GM21737 (cell line): ENCODE measurements around the gene ACTL7A.
"Not testable (repeated sequence)": the region's sequence is repeated elsewhere in the genome, so short reads cannot be mapped to it uniquely, and the experiment has no call there.

ENCODE experiments used
- ATAC-seq: cut with Tn5 transposase; IDR thresholded peaks from one replicate; pipeline ENCODE4 v1.9.1; 2021; ENCODE audit warnings: mild to moderate bottlenecking, moderate library complexity; ENCODE audit not compliant: unreplicated experiment

Gene ACTL7A

GRCh38 chr9:108874058-108874788 is 12.2 kb downstream of the ACTL7A start:
- no peak for ATAC-seq

GRCh38 chr9:108876425-108876824 is 14.4 kb downstream of the ACTL7A start:
- ATAC-seq: no peak

DNA sequence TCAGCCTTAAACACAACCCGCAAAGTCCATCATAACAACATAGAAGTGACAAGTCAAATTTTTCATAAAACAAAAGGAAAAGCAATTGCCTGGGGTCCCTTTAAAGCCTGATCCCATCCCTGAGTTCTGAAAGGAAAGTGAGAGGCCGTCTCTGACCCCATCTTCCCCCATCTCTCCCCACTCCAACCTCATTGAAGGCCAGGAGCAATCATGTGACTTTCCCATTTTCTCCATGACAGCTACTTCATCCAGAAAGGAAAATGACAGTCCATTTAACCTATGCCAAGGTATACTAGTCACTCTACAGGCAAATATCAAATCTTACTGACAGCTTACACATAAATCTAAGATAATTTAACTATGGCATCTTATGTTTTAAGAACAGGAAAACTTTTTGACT is 15.5 kb downstream of the ACTL7A start:
- no peak for ATAC-seq

GRCh38 chr9:108880738-108881316 is 18.8 kb downstream of the ACTL7A start:
- no peak for ATAC-seq

DNA sequence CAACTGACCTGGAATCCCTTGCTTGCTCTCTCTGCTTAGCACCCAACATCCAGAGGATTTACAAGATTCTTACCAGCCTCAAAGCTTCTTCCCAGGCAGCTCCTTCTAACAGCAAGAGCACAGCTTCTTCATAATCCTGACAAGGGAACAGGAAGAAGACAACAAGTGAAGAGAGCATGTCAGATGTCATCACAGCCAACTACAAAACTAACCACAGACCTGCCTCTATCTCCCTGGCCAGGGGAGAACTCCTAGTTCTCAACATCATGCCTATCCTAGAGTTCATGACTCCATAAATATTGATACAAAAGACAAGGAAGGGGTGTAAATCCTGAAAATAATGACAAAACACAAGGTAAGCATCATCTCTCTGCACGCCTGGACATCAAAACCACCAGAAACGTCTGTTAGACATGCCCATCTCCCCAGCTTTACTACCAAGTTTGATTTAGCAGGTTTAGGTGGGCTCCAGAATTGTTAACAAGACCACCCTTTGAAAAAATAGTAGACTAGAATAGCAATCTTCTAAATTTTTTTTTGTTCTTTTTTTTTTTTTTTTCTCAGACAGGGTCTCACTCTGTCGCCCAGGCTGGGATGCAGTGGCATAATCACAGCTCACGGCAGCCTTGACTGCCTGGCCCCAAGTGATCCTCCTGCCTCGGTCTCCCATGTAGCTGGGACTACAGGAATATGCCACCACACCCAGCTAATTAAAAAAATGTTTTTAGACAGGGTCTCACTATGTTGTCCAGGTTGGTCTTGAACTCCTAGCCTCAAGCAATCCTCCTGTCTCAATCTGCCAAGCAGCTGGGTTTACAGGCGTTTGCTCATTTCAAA is 20.2 kb downstream of the ACTL7A start:
- no peak for ATAC-seq

GRCh38 chr9:108883085-108883484 is 21.0 kb downstream of the ACTL7A start:
- ATAC-seq: no peak

GRCh38 chr9:108884701-108885100 is 22.6 kb downstream of the ACTL7A start:
- ATAC-seq: no peak

- peak; percentile 96 for ATAC-seq
Observed at GRCh38 chr9:108885643-108886348, 23.7 kb downstream of the ACTL7A start.

DNA sequence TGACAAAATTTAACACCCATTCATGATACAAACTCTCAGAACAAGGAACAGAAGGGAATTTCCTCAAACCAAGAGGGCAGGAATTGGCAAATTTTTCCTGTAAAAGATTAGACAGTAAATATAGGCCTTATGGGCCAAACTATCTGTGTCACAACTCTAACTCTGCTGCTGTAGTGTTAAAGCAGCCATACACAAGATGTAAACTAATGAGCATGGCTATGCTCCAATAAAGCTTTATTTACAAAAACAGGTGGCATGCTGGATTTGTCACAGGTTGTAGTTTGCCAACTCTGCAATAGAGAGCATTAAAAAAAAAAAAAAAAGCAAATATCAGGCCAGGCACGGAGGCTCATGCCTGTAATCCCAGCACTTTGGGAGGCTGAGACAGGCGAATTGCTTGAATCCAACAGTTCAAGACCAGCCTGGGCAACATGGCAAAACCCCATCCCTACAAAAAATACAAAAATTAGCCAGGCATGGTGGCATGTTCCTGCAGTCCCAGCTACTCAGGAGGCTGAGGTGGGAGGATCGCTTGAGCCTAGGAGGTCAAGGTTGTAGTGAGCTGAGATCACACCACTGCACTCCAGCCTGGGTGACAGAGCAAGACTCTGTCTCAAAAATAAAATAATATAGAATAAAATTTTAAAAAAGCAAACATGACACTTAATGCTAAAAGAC is 24.7 kb downstream of the ACTL7A start:
- ATAC-seq: not testable (repeated sequence)

GRCh38 chr9:108889649-108890067 is 27.6 kb downstream of the ACTL7A start:
- no peak for ATAC-seq

- no peak for ATAC-seq
Observed at GRCh38 chr9:108894225-108894997, 32.3 kb downstream of the ACTL7A start.

DNA sequence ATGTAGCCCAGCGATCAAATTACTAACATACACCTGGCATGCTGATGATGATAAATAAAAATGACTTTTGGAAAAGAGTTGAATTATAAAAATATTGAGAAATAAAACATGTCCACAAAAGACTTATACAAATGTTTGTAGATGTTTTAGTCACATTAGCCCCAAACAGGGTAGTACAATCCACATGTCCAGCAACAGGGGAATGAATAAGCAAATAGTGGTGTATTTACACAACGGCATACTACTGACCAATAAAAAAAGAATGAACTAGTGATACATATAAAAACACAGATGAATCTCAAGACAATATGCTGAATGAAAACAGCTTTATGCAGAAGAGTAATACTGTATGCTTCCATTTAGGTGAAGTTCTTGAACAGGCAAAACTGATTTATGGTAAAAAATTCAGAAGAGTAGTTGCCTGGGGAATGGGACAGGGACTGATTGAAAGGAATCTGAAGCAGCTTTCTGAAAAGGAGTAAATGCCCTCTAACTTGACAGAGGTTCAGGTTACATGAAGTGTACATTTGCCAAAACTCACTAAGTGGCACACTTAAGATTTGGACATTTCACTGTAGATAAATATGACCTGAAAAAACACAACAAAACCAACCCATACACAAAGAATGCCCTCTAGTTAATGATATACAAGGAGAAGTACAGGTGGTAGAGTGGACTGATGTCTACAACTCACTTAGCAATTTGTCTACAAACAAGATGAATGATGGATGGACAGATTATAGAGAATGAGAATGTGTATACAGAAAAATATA is 35.4 kb downstream of the ACTL7A start:
- no peak for ATAC-seq

DNA sequence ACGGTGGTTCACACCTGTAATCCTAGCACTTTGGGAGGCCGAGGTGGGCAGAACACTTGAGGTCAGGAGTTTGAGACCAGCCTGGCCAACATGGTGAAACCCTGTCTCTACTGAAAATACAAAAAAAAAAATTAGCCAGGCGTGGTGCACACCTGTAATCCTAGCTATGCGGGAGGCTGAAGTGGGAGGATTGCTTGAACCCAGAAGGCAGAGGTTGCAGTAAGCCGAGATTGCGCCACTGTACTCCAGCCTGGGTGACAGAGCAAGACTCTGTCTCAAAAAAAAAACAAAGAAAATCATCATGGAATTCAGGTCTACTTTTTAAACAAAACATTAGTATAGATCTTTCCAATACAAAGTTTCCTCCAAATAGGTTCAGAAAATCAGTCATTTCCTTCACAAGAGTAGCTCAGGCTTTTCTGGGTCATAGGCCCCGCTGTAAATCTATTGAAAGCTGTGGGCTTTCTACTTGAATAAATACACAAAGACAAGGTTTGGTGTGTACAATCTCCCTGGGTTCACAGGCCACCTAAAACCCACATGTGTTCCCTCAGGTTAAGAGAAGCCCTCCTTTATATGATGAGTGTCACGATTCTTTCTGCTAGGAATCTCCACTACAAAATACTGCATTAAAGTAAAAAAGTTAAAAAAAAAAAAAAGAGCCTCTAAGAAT is 37.1 kb downstream of the ACTL7A start:
- ATAC-seq: not testable (repeated sequence)

DNA sequence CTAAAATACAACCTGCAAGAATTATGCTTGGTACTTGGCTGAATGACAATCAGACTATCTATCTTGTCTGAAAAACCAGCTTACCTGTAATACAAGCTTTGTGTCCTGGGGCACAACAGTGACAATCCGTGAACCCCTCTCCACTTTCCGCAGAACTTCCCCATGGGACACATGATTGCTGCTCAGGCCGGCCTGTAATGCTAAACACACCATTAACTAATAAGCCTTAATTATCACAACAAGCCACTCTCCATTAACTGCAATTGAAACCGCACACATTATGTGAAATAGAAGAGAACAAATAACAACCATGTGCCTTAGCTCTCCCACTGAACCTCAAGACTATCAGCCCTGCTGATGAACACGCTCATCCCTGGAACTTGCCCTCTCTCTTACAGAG is 38.1 kb downstream of the ACTL7A start:
- ATAC-seq: no peak

- ATAC-seq: no peak
Observed at GRCh38 chr9:108903420-108904103, 41.5 kb downstream of the ACTL7A start.

GRCh38 chr9:108904161-108904560 is 42.1 kb downstream of the ACTL7A start:
- ATAC-seq: no peak

GRCh38 chr9:108905494-108905893 is 43.4 kb downstream of the ACTL7A start:
- ATAC-seq: no peak

GRCh38 chr9:108910402-108910801 is 48.3 kb downstream of the ACTL7A start:
- ATAC-seq: no peak
